Fibroblast of skin of abdomen (primary cell): ENCODE measurements around the gene RD3L. TPM values are rescaled to one million over a fixed set of nuclear protein-coding genes. Genes with fewer than 3 reads are reported as not detected.

Experiments
- DNase-seq: peaks from one replicate; pipeline ENCODE4 v3.0.0-alpha.2; 2013
- polyA plus RNA-seq, 2 experiments: library from polyadenylated mRNA; unstranded; fragments of 120-200 nt; gene quantifications; one replicate each; pipeline ENCODE4 v1.2.1, GENCODE V29; 2013; ENCODE audit not compliant: insufficient read length in 2 of 2

The RD3L gene
- not detected for polyA plus RNA-seq (2013, experiment 1 of 2; ENCODE audit: insufficient read length)
- not detected for polyA plus RNA-seq (2013, experiment 2 of 2; ENCODE audit: insufficient read length)

GRCh38 chr14:103941973-103942736, at the start of gene RD3L:
RD3L (minus strand) TSS chr14:103942529; CDS start chr14:103941695, 834 bp downstream.
- no peak for DNase-seq

GRCh38 chr14:103989964-103990363, 47.6 kb upstream of the RD3L start:
- no peak for DNase-seq

- no peak for DNase-seq
These were observed 46.7 kb upstream of the RD3L start for GRCh38 chr14:103989034-103989433.

- DNase-seq = no peak
These were observed 41.9 kb upstream of the RD3L start for GRCh38 chr14:103984196-103984595.

GRCh38 chr14:103980623-103981238, 38.4 kb upstream of the RD3L start:
- peak; percentile 6 for DNase-seq

GRCh38 chr14:103974575-103974974, 32.2 kb upstream of the RD3L start:
- no peak for DNase-seq

GRCh38 chr14:103973354-103973753, 31.0 kb upstream of the RD3L start:
- DNase-seq = no peak

- no peak for DNase-seq
These were observed 27.6 kb upstream of the RD3L start for GRCh38 chr14:103969961-103970360.

- no peak for DNase-seq
These were observed 24.3 kb upstream of the RD3L start for GRCh38 chr14:103966631-103967030.

- DNase-seq = no peak
These were observed 19.7 kb upstream of the RD3L start for GRCh38 chr14:103961928-103962578.

GRCh38 chr14:103960457-103961055, 18.2 kb upstream of the RD3L start:
- DNase-seq = no peak

- DNase-seq = no peak
These were observed 6.9 kb upstream of the RD3L start for GRCh38 chr14:103949131-103949790.

GRCh38 chr14:103948442-103948841, 6.1 kb upstream of the RD3L start:
- DNase-seq = no peak

GRCh38 chr14:103946975-103947374, 4.6 kb upstream of the RD3L start:
- no peak for DNase-seq

GRCh38 chr14:103943673-103944072, 1.3 kb upstream of the RD3L start:
- DNase-seq = no peak

GRCh38 chr14:103941462-103941861, 867 bp downstream of the RD3L start:
- no peak for DNase-seq

- DNase-seq = no peak
These were observed 7.2 kb downstream of the RD3L start for GRCh38 chr14:103935102-103935501.

GRCh38 chr14:103932791-103933490, 9.4 kb downstream of the RD3L start:
- DNase-seq = no peak

- DNase-seq = no peak
These were observed 10.9 kb downstream of the RD3L start for GRCh38 chr14:103931422-103931821.

- DNase-seq = no peak
These were observed 12.2 kb downstream of the RD3L start for GRCh38 chr14:103930051-103930604.
